HG02884 (cell line): ENCODE results near the gene TNS1.

Experiments
- ATAC-seq: cut with Tn5 transposase; IDR thresholded peaks from one replicate; pipeline ENCODE4 v1.9.1; 2021; ENCODE audit warnings: mild to moderate bottlenecking, moderate library complexity; ENCODE audit not compliant: unreplicated experiment

The TNS1 gene

DNA sequence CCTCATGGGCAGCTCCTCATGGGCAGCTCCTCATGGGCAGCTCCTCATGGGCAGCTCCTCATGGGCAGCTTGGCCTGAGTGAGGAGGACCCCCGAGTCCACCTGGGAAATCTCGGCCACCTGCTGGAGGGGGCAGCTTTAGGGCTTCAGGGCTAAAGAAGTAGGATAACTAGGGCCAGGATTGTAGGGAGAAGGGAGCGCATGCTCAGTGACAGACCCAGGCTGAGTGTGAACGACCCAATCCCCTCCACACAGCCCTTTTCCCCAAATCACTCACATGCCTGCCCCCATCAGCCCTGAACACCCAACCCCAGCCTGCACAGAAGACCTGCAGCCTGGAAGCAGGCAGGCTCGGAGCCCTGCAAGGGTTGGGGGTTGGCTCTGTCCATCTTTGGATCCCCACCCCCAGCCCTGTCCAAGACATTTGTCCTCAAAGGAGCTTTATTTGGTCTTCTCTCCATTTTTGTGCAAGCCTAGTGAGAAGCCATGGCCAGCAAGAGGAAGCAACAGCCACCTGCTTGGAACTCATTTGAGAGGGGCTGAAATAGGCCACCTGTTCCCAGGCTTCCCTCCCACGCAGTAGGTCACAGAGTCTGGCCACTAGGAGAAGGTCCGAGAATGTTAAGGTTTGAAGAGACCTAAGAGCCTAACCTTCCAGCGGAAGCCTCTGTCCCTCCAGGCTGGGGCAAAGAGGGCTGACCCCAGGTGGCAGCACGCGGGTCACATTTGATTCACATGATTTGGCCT, 249.9 kb downstream of the TNS1 start:
- ATAC-seq, result no peak

DNA sequence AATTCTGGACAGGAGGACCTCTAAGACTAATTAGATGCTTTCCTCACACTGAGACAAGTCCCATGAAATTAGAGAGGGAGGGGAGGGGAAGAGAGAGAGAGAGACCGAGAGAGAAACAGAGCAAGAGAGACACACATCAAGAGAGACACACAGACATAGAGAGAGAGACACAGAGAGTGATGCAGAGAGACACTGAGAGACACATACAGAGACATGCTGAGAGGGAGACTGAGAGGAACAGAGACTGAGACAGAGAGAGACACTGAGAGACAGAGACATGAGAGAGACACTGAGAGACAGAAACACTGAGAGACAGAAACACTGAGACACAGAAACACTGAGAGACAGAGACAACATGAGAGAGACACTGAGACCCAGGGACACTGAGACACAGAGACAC, 250.8 kb downstream of the TNS1 start:
- no peak for ATAC-seq

DNA sequence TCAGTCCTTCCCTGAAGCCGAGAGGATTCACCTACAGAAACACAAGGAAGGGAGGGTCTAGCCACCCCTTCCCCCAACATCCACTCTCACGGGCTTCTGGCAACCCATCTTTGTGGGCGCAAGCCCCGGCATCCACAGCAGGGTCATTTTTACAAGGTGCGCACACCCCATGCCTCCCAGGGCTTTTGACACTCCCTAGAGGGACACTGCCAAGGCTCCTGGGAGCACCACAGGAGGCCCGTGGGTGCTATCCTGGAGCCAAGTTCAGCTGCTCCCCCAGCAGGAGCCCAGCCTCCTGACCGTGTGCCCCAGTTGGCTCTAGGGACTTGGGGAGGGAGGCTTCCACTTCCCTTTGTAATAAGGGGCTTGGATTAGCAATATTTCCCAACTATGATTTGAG, 251.6 kb downstream of the TNS1 start:
- ATAC-seq, result no peak
